Measurements from ENCODE around the gene CDH23. TPM values are rescaled to one million over a fixed set of nuclear protein-coding genes. Genes with fewer than 3 reads are reported as not detected.

The CDH23 gene
- total and polyA plus RNA-seq, 9 of the 15 experiments (the other 6 are each of a cell fraction or from before 2014, with no cell fraction given): 0.18 to 1.2 (median 0.47) TPM

- TF ChIP-seq, protein P1, sequence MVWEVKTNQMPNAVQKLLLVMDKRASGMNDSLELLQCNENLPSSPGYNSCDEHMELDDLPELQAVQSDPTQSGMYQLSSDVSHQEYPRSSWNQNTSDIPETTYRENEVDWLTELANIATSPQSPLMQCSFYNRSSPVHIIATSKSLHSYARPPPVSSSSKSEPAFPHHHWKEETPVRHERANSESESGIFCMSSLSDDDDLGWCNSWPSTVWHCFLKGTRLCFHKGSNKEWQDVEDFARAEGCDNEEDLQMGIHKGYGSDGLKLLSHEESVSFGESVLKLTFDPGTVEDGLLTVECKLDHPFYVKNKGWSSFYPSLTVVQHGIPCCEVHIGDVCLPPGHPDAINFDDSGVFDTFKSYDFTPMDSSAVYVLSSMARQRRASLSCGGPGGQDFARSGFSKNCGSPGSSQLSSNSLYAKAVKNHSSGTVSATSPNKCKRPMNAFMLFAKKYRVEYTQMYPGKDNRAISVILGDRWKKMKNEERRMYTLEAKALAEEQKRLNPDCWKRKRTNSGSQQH (CRISPR knock-in tag; IDR thresholded peaks at IDR 0.05): 0 out of 2 replicates have a peak, but pooled peaks have one; percentile 34
- no peak for TF ChIP-seq RFX7 (CRISPR knock-in tag; IDR thresholded peaks at IDR 0.05)
- 0 out of 2 replicates have a peak, but pooled peaks have one; percentile 18 for TF ChIP-seq MYNN (IDR thresholded peaks at IDR 0.05)
- no peak for TF ChIP-seq MYNN (CRISPR knock-in tag; IDR thresholded peaks at IDR 0.05)
- peak; percentile 88; the same call in 1 of the 2 replicates for TF ChIP-seq OTX1 (CRISPR knock-in tag; IDR thresholded peaks at IDR 0.05)
- TF ChIP-seq, protein P2, sequence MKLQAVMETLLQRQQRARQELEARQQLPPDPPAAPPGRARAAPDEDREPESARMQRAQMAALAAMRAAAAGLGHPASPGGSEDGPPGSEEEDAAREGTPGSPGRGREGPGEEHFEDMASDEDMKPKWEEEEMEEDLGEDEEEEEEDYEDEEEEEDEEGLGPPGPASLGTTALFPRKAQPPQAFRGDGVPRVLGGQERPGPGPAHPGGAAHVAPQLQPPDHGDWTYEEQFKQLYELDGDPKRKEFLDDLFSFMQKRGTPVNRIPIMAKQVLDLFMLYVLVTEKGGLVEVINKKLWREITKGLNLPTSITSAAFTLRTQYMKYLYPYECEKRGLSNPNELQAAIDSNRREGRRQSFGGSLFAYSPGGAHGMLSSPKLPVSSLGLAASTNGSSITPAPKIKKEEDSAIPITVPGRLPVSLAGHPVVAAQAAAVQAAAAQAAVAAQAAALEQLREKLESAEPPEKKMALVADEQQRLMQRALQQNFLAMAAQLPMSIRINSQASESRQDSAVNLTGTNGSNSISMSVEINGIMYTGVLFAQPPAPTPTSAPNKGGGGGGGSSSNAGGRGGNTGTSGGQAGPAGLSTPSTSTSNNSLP (IDR thresholded peaks at IDR 0.05; ENCODE audit: borderline replicate concordance, low read depth, low read length): no peak
- TF ChIP-seq SNIP1 (IDR thresholded peaks at IDR 0.05; ENCODE audit: low read depth): no peak
- no peak for TF ChIP-seq LARP7 (IDR thresholded peaks at IDR 0.05)
- TF ChIP-seq GATAD2B (IDR thresholded peaks at IDR 0.05; ENCODE audit: borderline replicate concordance): no peak
- TF ChIP-seq ZNF146 (CRISPR knock-in tag; IDR thresholded peaks at IDR 0.05; ENCODE audit: unreplicated experiment): no peak
- no peak for TF ChIP-seq SOX6 (IDR thresholded peaks at IDR 0.05)
- 0 out of 2 replicates have a peak, but pooled peaks have one; percentile 58 for TF ChIP-seq ZBTB26 (CRISPR knock-in tag; IDR thresholded peaks at IDR 0.05)
- no peak for TF ChIP-seq RNF2 (IDR thresholded peaks at IDR 0.05)
- no peak for TF ChIP-seq ETV6 (IDR thresholded peaks at IDR 0.05; ENCODE audit: borderline replicate concordance in 1 of 2, low read depth in 2 of 2, low read length in 1 of 2)
- no peak for TF ChIP-seq ETV6 (CRISPR knock-in tag; IDR thresholded peaks at IDR 0.05; ENCODE audit: borderline replicate concordance)
- no peak for TF ChIP-seq TAL1 (IDR thresholded peaks at IDR 0.05)
- no peak for TF ChIP-seq SRSF7 (optimal IDR thresholded peaks at IDR 0.05; ENCODE audit: low read depth, low read length)
These were observed 35.6 kb downstream of the CDH23 start (continued) for GRCh38 chr10:71432101-71432905.
